SH-SY5Y (cell line): ENCODE data around the gene CNKSR3.
A peak's percentile ranks its signal among the peaks of the same experiment; 100 is the strongest.

ENCODE experiments used
- GATA2 ChIP-seq: IDR thresholded peaks from 2 replicates; pipeline ENCODE4 v1.6.1; 2011; ENCODE audit warnings: mild to moderate bottlenecking, low read depth, low read length
- GATA3 ChIP-seq: IDR thresholded peaks from 2 replicates; pipeline ENCODE4 v1.6.1; 2011; ENCODE audit warnings: low read depth, mild to moderate bottlenecking, low read length, moderate library complexity

GRCh38 chr6:154463573-154464419 lies 46.7 kb downstream of the CNKSR3 start:
- TF ChIP-seq GATA2, result peak; percentile 22; the same call in 1 of the 2 replicates
- TF ChIP-seq GATA3, result peak; percentile 49; the same call in 1 of the 2 replicates
